SK-N-SH (cell line): Measurements from ENCODE around the gene PLEKHF1. TPM values are rescaled to one million over a fixed set of nuclear protein-coding genes. Genes with fewer than 3 reads are reported as not detected.
A peak's percentile ranks its signal among the peaks of the same experiment; 100 is the strongest.

Experiments used
- CTCF ChIA-PET: fragments of 300-600, 350-600 bp; formaldehyde crosslinking; extraction: SDS; loops from one replicate; lab custom pipeline; 2021; lab: Yijun Ruan, JAX
- POLR2A ChIA-PET: fragments of 350-600 bp; sonication (Branson Sonifier 250); formaldehyde crosslinking; extraction: SDS; loops from one replicate; lab custom pipeline; 2020; ENCODE audit warnings: antibody characterized with exemption, inconsistent platforms; lab: Yijun Ruan, JAX
- DNase-seq: peaks from one replicate; pipeline ENCODE4 v3.0.0; 2012
- H2AFZ ChIP-seq: fragments of 200-600 bp; sonication (generic); 2 replicates; pipeline ENCODE4 v1.8.1; 2016; ENCODE audit warnings: antibody characterized with exemption, mild to moderate bottlenecking, low read depth
- H3F3A ChIP-seq: fragments of 200-600 bp; sonication (generic); replicated peaks from 2 replicates; pipeline ENCODE3; 2016; ENCODE audit warnings: antibody characterized with exemption, mild to moderate bottlenecking; ENCODE audit not compliant: insufficient read depth
- H3K27ac ChIP-seq, 2 experiments: fragments of 200-500 bp in 1 of 2; fragments of 200-600 bp in 1 of 2; sonication (Bioruptor generic) in 1 of 2; sonication (generic), shearing (Covaris generic) in 1 of 2; 2 replicates each; pipeline versions ENCODE4 v1.5.1 to v1.6.1; 2014 to 2016; ENCODE audit warnings: low read depth in 2 of 2, inconsistent platforms in 1 of 2, low read length in 1 of 2, mild to moderate bottlenecking in 1 of 2, mixed read lengths in 1 of 2
- H3K27me3 ChIP-seq: fragments of 200-600 bp; sonication (generic), shearing (Covaris generic); 2 replicates; pipeline ENCODE4 v1.6.1; 2016; ENCODE audit warnings: mixed run types; ENCODE audit not compliant: insufficient read depth
- H3K36me3 ChIP-seq, 2 experiments: fragments of 200-500 bp in 1 of 2; fragments of 200-600 bp in 1 of 2; sonication (Bioruptor generic) in 1 of 2; sonication (generic) in 1 of 2; replicated peaks in 1 of 2; 2 replicates each; pipeline versions ENCODE3 to v1.5.1; 2014 to 2016; ENCODE audit warnings: low read length in 1 of 2, mild to moderate bottlenecking in 1 of 2; ENCODE audit not compliant: insufficient read depth in 2 of 2, control insufficient read depth in 1 of 2
- H3K4me1 ChIP-seq, 2 experiments: fragments of 200-500 bp in 1 of 2; fragments of 200-600 bp in 1 of 2; sonication (Bioruptor generic) in 1 of 2; sonication (generic), shearing (Covaris generic) in 1 of 2; 2 replicates each; pipeline versions ENCODE4 v1.5.1 to v1.6.1; 2014 to 2016; ENCODE audit warnings: low read depth in 1 of 2, low read length in 1 of 2, mixed run types in 1 of 2; ENCODE audit not compliant: insufficient read depth in 2 of 2, control insufficient read depth in 1 of 2
- H3K4me2 ChIP-seq: fragments of 200-600 bp; sonication (generic), shearing (Covaris generic); 2 replicates; pipeline ENCODE4 v1.6.1; 2017; ENCODE audit warnings: mixed run types
- H3K4me3 ChIP-seq, 2 experiments: fragments of 200-500 bp in 1 of 2; fragments of 200-600 bp in 1 of 2; sonication (Bioruptor generic) in 1 of 2; sonication (generic), shearing (Covaris generic) in 1 of 2; 2 replicates each; pipeline versions ENCODE4 v1.5.1 to v1.8.1; 2014 to 2016; ENCODE audit warnings: low read depth in 2 of 2, inconsistent platforms in 1 of 2, low read length in 1 of 2, mild to moderate bottlenecking in 1 of 2, mixed read lengths in 1 of 2, moderate library complexity in 1 of 2
- H3K79me2 ChIP-seq: fragments of 200-600 bp; sonication (generic); 2 replicates; pipeline ENCODE4 v1.8.1; 2017; ENCODE audit warnings: mild to moderate bottlenecking; ENCODE audit not compliant: insufficient read depth
- H3K9ac ChIP-seq: fragments of 200-600 bp; sonication (generic); 2 replicates; pipeline ENCODE4 v1.6.1; 2017; ENCODE audit warnings: mixed run types
- H3K9me2 ChIP-seq: fragments of 200-600 bp; sonication (generic); 2 replicates; pipeline ENCODE4 v1.6.1; 2017; ENCODE audit warnings: mixed run types
- H3K9me3 ChIP-seq: fragments of 200-600 bp; sonication (generic); 2 replicates; pipeline ENCODE4 v1.6.1; 2017; ENCODE audit warnings: mixed run types, mild to moderate bottlenecking, moderate library complexity
- H4K20me1 ChIP-seq: fragments of 200-600 bp; sonication (generic); 2 replicates; pipeline ENCODE4 v1.6.1; 2017; ENCODE audit warnings: mild to moderate bottlenecking, mixed run types; ENCODE audit not compliant: insufficient read depth
- CHD2 ChIP-seq: fragments of 150-350 bp; IDR thresholded peaks from 2 replicates; pipeline ENCODE4 v1.6.1; 2018; ENCODE audit warnings: low read length; ENCODE audit not compliant: partially characterized antibody
- ELF1 ChIP-seq: IDR thresholded peaks from 2 replicates; pipeline ENCODE4 v1.4.0; 2012
- EP300 ChIP-seq, 2 experiments: IDR thresholded peaks; 2 replicates each; pipeline versions ENCODE4 v1.4.0 to v1.6.1; 2012; ENCODE audit warnings: borderline replicate concordance in 1 of 2, low read depth in 1 of 2, low read length in 1 of 2
- FOSL2 ChIP-seq: IDR thresholded peaks from 2 replicates; pipeline ENCODE4 v1.4.0; 2012; ENCODE audit warnings: low read depth, mild to moderate bottlenecking, moderate library complexity, borderline replicate concordance
- FOXM1 ChIP-seq: IDR thresholded peaks from 2 replicates; pipeline ENCODE4 v1.4.0; 2012; ENCODE audit warnings: low read depth, mild to moderate bottlenecking
- JUND ChIP-seq: IDR thresholded peaks from 2 replicates; pipeline ENCODE4 v1.4.0; 2012
- MXI1 ChIP-seq: IDR thresholded peaks from 2 replicates; pipeline ENCODE4 v1.6.1; 2012; ENCODE audit warnings: mild to moderate bottlenecking, low read depth, low read length, improper control_type of control experiment
- NFIC ChIP-seq: IDR thresholded peaks from 2 replicates; pipeline ENCODE4 v1.4.0; 2012; ENCODE audit warnings: borderline replicate concordance
- POLR2AphosphoS5 ChIP-seq: IDR thresholded peaks from 2 replicates; pipeline ENCODE4 v1.6.1; 2012; ENCODE audit warnings: low read depth, low read length
- RFX5 ChIP-seq: IDR thresholded peaks from 2 replicates; pipeline ENCODE4 v1.6.1; 2012; ENCODE audit warnings: mild to moderate bottlenecking, improper control_type of control experiment, low read length
- RXRA ChIP-seq: IDR thresholded peaks from 2 replicates; pipeline ENCODE4 v1.4.0; 2012; ENCODE audit warnings: low read depth, mild to moderate bottlenecking, borderline replicate concordance
- SMC3 ChIP-seq: IDR thresholded peaks from 2 replicates; pipeline ENCODE4 v1.6.1; 2012; ENCODE audit warnings: low read depth, low read length, improper control_type of control experiment
- TAF1 ChIP-seq: IDR thresholded peaks from 2 replicates; pipeline ENCODE4 v1.6.1; 2012; ENCODE audit warnings: low read depth, mild to moderate bottlenecking, low read length, moderate library complexity, borderline replicate concordance
- TCF12 ChIP-seq: IDR thresholded peaks from 2 replicates; pipeline ENCODE4 v1.4.0; 2012
- TEAD4 ChIP-seq: IDR thresholded peaks from 2 replicates; pipeline ENCODE4 v1.4.0; 2012; ENCODE audit warnings: mild to moderate bottlenecking, borderline replicate concordance; ENCODE audit not compliant: insufficient read depth
- WGBS: methylation state at CpG from one replicate; pipeline ENCODE4 v1.1.6; 2017; ENCODE audit warnings: low lambda C conversion rate; 5-methylcytosine and 5-hydroxymethylcytosine counted together
- polyA plus RNA-seq, 3 experiments: library from polyadenylated mRNA; depleted of rRNA; stranded (reverse); fragments of >200 nt; gene quantifications; 2 replicates each; pipeline ENCODE4 v1.2.3, GENCODE V29; 2012
- TF ChIP-seq, protein P1 (sequence below): IDR thresholded peaks from 2 replicates; pipeline ENCODE4; 2012
- TF ChIP-seq, protein P2 (sequence below): IDR thresholded peaks from 2 replicates; pipeline ENCODE4 v1.4.0; 2012; ENCODE audit warnings: low read depth

Gene PLEKHF1
- polyA plus RNA-seq, 1 of the 3 experiments (the other 2 are of a cell fraction): 3.9 TPM

GRCh38 chr19:29662278-29662603, 3.0 kb upstream of the PLEKHF1 start:
- no peaks in the 10 kb centered on the region for H3K27me3 ChIP-seq
- peaks cover 3% of the 10 kb centered on the region; the same call in 1 of the 2 replicates for H3K79me2 ChIP-seq
- peak overlapping the region; percentile 61; the same call in 1 of the 2 replicates for H3K9ac ChIP-seq
- peak overlapping the region; percentile 81 for H2AFZ ChIP-seq
- no peaks in the 10 kb centered on the region for H3K9me2 ChIP-seq
- H3F3A ChIP-seq: peaks cover 18% of the 10 kb centered on the region
- CTCF ChIA-PET: interaction anchor here (1.1 to 3.4 kb wide), 4 partner anchors 15 to 54 kb away, joined by 3 to 17 read pairs (median 6); no protein-coding TSS in a partner anchor
- 5% methylated on average over 1 of the region's 1 CpG for WGBS
- no peaks in the 10 kb centered on the region for H3K36me3 ChIP-seq
- H3K4me1 ChIP-seq: peaks cover 14 to 23% of the 10 kb centered on the region in 2 experiments; a peak in 3 of 4 replicates
- POLR2A ChIA-PET: interaction anchor here (1.3 kb wide), 1 partner anchor 32 kb away, joined by 3 read pairs; no protein-coding TSS in a partner anchor
- peak overlapping the region; percentile 69 for H3K4me2 ChIP-seq
- no peak for DNase-seq
- TF ChIP-seq, protein P1, sequence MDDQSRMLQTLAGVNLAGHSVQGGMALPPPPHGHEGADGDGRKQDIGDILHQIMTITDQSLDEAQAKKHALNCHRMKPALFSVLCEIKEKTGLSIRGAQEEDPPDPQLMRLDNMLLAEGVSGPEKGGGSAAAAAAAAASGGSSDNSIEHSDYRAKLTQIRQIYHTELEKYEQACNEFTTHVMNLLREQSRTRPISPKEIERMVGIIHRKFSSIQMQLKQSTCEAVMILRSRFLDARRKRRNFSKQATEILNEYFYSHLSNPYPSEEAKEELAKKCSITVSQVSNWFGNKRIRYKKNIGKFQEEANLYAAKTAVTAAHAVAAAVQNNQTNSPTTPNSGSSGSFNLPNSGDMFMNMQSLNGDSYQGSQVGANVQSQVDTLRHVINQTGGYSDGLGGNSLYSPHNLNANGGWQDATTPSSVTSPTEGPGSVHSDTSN: no peak
- no peak for TF ChIP-seq CHD2
- peak overlapping the region in 1 of 2 experiments; percentile 21; a peak in 1 of 4 replicates for H3K4me3 ChIP-seq
- peak overlapping the region; percentile 7 to 84; a peak in 3 of 4 replicates for H3K27ac ChIP-seq
- no peaks in the 10 kb centered on the region for H4K20me1 ChIP-seq
- no peaks in the 10 kb centered on the region for H3K9me3 ChIP-seq

DNA sequence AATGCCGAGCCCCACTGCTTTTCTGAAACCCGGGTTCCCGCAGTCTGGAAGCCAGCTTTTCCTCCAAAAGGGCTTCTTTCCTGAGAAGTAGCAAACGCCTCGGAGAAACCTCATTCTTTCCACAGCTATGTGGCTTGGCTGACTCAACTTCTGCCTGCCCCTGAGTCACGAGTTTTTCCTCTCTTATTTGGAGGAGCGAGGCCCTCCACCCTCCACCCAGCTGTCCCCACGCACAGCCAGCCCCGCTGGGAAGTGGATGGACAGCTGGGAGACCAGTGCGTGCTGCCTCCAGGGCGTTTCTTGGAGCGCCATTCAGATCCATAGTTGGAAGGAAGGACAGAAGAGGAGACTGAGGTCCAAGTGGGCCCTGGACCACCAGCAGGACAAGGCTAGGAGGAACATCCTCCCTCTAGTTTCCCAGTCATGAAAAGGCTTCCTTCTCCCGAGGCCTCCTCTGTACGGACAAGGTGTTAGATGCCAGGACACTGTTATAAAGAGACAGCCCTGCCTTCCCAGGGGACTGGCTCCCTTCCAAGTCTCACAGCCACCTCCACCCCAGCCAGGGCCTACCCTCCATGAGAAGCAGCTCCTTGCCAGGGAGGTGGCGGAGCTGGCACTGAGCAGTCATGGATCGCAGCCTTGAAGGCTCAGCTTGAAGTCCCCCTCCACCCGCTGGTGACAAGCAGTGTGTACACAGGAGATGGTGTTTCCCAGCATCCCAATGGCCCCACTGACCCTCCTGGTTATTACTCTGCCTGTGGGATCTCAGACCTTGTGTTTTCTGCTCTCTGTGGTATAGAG, 2.5 kb upstream of the PLEKHF1 start:
- Histone ChIP-seq H3K36me3 (no peaks in the 10 kb centered on the region), H2AFZ (peak overlapping the region; percentile 81), H3F3A (peaks cover 18% of the 10 kb centered on the region), H3K4me1 (peaks cover 14 to 25% of the 10 kb centered on the region in 2 experiments; a peak in 3 of 4 replicates), H3K27ac (peak overlapping the region; percentile 7 to 84; a peak in 3 of 4 replicates), H3K4me3 (peak overlapping the region in 1 of 2 experiments; percentile 21; a peak in 1 of 4 replicates), H3K4me2 (peak overlapping the region; percentile 69), H3K9me2 (no peaks in the 10 kb centered on the region), H4K20me1 (no peaks in the 10 kb centered on the region), H3K79me2 (peaks cover 4% of the 10 kb centered on the region; the same call in 1 of the 2 replicates), H3K27me3 (no peaks in the 10 kb centered on the region), H3K9me3 (no peaks in the 10 kb centered on the region), H3K9ac (peak overlapping the region; percentile 61; the same call in 1 of the 2 replicates)
- no peak for TF ChIP-seq MXI1
- TF ChIP-seq RXRA: no peak
- TF ChIP-seq ELF1: no peak
- TF ChIP-seq SMC3: no peak
- no peak for TF ChIP-seq RFX5
- no peak for TF ChIP-seq FOXM1
- TF ChIP-seq FOSL2: peak; percentile 83
- TF ChIP-seq, protein P1: peak; percentile 17; the same call in 1 of the 2 replicates
- no peak for TF ChIP-seq POLR2AphosphoS5
- TF ChIP-seq TAF1: no peak
- TF ChIP-seq JUND: peak; percentile 68
- no peak for TF ChIP-seq TEAD4
- peak in 1 of 2 experiments; percentile 23; a peak in 1 of 4 replicates for TF ChIP-seq EP300 (IDR thresholded peaks at IDR 0.05; ENCODE audit: borderline replicate concordance in 1 of 2, low read depth in 1 of 2, low read length in 1 of 2)
- TF ChIP-seq NFIC: 0 out of 2 replicates have a peak, but pooled peaks have one; percentile 47
- TF ChIP-seq, protein P2, sequence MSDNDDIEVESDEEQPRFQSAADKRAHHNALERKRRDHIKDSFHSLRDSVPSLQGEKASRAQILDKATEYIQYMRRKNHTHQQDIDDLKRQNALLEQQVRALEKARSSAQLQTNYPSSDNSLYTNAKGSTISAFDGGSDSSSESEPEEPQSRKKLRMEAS: no peak
- peak; percentile 50 for TF ChIP-seq TCF12
- ChIA-PET POLR2A (interaction anchor here (1.3 kb wide), 1 partner anchor 32 kb away, joined by 3 read pairs; no protein-coding TSS in a partner anchor), CTCF (interaction anchor here (1.1 to 3.4 kb wide), 5 partner anchors 15 to 54 kb away, joined by 3 to 17 read pairs (median 4); no protein-coding TSS in a partner anchor)
- no peak for DNase-seq
- 33% methylated on average over 13 of the region's 17 CpGs for WGBS
